Stimulated activated CD4-positive, alpha-beta T cell treated with anti-CD3 and anti-CD28 coated beads, TNF-alpha, amount 100 ng/mL, for 1 hour (primary cell): Measurements from ENCODE around the gene EPS15.
"Not testable (repeated sequence)": the region's sequence is repeated elsewhere in the genome, so short reads cannot be mapped to it uniquely, and the experiment has no call there.

ENCODE experiments used
- DNase-seq, 3 donors: peaks; one replicate each; pipeline ENCODE4 v3.0.0-alpha.2; 2020; ENCODE audit warnings: low read depth in 3 of 3, low spot score in 1 of 3

EPS15 gene

DNA sequence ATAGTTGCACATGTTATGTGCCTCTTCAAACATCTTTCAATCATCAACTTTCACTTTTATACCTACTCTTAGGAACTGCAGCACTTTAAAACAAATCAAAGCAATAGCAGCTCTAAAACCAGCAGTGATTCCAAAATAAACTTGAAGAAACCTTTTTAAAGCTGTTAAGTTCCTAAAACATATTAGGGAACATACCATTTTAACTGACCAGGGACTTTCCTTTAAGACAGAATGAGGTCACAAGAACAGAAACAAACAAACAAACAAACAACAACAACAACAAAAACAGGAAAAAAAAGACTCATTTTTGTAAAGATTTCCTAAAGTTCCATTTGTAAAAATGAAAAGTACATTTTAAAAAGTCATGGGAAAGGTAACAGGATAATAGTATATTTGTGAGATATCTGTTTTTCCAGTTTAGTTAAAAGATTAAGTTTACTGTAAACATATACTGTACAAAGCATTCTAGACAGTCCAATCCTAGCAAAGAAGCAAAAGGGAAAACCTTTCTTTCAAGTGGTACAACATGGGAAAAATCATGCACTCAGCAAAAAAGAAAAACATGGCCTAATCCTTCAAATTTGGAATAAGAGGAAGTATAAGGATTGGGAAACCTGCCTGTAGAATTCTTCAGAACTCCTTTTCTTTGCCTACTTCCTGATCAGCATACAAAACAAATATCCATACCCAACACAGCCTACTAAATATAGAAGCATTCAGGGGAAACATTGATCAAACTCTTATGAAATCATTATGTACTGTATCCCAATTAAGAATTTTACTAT, 45.5 kb downstream of the EPS15 start:
- DNase-seq = no peak

GRCh38 chr1:51472359-51472758, 46.7 kb downstream of the EPS15 start:
- no peak for DNase-seq

DNA sequence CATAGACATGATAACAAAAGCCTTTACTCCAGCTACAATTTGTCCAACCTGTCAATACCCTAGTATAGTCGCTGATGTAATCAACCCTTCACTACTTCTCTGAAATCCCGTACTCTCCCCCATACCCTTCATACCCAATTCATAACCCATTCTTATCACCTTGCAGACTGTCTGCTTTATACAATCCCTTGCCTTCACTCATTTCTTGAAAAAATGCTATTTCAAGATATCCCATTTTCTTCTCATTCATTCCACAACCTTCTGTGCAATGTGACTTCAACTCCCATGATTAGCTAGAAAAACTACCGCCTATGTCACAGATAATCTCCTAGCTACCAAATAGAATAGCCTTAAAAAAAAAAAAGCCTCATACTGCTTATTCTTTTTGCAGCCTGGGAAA, 49.5 kb downstream of the EPS15 start:
- no peak for DNase-seq

DNA sequence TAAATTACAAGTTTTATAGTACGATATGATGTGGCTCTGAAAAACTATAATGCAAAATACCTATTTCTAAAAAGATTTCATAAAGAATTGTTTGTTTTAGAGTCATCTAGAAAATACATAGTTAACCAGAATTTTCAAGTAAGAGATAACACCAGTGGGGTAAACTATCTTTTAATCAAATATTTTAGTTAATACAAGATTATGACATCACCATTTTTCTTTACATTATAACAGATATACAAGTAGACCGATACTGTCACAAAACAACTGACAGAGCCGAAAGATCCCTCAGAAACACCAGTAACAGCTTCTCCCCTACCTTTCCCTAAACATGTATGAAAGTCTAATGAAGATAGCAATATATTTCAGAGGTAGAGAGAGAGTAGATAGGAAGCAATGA, 54.2 kb downstream of the EPS15 start:
- DNase-seq = no peak

- DNase-seq = no peak
Measured at GRCh38 chr1:51463561-51463960, 55.5 kb downstream of the EPS15 start.

DNA sequence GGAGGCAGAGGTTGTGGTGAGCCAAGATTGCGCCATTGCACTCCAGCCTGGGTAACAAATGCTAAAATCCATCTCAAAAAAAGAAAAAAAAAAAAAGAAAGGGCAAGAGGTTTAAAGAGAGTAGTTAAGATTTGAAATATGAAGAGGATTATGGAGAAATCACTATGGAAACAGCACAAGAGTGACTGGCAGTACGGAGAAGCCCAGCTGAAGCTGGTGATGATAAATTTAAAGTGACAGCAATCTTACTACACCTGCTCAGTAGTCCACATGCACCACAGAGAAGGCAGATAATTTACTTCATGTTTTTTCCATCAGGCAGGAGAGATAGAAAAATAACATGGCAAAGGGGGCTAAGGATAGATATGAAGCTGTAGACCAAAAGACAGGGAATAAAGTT, 56.8 kb downstream of the EPS15 start:
- DNase-seq = not testable (repeated sequence)

DNA sequence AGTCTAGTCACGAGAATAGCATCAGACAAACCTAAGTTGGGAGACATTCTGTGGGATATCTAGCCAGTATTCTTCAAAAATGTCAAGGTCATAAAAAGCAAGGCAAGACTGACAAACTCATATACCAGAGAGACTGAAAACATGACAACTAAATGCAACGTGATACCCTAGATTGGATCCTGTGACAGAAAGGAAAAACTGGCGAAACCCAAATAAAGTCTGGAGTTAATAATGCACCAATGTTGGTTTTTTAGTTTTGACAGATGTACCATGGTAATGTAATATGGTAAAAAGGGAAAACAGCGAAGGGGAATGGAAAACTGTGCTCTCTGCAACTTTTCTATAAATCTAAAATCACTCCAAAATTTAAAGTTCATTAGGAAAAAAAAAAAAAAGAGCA, 64.5 kb downstream of the EPS15 start:
- no peak for DNase-seq

GRCh38 chr1:51453010-51453409, 66.1 kb downstream of the EPS15 start:
- no peak for DNase-seq

DNA sequence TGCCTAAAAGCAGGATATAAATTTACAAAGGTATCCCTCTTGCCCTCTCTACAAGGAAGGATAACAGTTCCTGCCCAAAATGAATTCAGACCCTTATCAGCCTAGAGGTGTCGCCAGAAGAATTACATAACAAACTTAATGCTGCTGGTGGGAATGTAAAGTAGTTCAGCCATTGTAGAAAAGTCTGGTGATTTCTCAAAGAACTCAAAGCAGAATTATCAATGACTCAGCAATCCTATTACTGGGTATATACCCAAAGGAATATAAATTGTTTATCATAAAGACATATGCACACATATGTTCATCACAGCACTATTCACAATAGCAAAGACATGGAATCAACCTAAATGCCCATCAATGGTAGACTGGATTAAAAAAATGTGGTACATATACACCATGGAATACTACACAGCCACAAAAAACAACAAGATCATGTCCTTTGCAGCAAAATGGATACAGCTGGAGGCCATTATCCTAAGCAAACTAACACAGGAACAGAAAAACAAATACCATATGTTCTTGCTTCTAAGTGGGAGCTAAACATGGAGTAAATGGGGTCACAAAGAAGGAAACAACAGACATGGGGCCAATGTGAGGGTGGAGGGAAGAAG, 70.1 kb downstream of the EPS15 start:
- DNase-seq = not testable (repeated sequence)

DNA sequence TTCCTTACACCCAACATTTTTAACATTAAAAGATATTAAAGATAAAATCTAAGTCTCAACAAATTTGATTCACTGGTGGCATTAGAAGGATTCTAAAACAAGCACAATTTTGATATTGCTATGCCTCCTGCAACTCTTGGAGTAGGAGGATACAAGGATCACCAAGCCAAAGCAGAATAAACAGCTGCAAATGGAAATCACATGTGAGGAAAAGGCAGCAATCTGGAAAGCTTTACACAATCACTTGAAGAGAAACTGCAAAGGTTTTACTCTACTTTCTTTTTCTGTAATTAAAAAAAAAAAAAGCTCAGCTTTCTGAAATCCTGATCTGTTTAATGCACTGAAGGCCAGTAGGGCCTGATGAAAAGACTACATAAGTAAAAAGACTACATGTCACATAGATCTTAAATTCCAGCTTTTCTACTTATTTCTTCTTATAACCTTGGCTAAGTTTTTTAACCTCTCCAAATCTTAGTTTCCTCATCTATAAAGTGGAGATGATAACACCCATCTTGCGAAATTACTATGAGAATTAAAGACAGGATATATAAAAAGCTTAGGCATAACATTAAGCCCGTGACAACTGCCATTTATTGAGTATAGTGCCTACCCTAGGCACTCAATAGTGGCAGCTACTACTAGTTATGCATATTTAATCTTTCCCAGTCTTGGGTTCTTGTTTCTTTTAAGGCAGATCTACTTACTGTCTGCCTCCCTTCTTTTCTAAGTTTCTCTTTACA, 73.5 kb downstream of the EPS15 start:
- no peak for DNase-seq

- DNase-seq = no peak
Measured at GRCh38 chr1:51444534-51445192, 74.4 kb downstream of the EPS15 start.

GRCh38 chr1:51444096-51444495, 75.0 kb downstream of the EPS15 start:
- DNase-seq = no peak

DNA sequence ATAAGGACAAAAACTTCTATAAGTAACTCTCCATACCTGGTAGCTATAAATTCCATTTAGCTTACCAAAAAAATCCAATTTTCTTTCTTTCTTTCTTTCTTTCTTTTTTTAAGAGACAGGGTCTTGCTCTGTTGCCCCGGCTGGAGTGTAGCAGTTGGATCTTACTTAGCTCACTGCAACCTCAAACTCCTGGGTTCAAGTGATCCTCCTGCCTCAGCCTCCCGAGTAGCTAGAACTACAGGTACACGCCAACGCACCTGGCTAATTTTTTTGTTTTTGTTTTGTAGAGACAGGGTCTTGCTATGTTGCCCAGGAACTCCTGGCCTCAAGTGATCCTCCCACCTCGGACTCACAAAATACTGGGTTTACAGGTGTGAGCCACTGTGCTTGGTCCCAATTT, 75.5 kb downstream of the EPS15 start:
- no peak for DNase-seq

GRCh38 chr1:51442616-51443015, 76.5 kb downstream of the EPS15 start:
- DNase-seq = no peak

DNA sequence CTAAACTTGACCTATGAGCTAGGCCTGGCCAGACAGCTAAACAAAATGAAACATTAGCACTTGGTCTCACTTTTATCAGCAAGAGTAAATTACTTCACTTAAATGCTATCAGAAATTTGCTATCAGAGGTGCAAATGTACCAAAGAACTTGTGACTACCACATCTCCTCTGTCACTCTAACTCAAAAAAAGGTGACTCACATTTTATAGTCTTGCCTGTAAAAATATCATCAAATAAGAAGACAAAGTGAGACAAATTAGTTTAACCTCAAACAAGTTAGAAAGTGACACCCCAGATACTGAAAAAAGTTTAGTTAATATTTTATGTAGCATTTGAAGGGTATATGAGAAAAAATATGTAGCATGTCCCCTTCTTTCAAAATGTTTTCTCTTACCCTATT, 76.9 kb downstream of the EPS15 start:
- DNase-seq = no peak

DNA sequence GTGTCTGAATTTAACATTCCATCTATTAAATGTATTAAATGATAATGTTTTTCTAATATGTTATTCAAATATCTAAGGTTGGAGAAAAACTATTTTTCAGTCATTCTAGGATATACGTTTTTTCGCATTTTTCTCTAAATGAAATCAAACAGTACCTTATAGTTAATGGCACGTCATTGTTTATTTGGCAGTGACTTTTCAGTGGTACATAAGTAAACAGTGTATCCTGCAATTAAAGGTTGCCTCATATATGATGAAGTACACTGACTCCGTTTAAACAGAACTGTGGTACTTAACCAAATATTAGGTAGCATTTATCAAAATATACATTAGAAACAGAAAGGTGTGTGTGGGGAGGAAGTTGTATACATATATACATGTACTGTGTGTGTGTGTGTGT, 79.2 kb downstream of the EPS15 start:
- DNase-seq = no peak

DNA sequence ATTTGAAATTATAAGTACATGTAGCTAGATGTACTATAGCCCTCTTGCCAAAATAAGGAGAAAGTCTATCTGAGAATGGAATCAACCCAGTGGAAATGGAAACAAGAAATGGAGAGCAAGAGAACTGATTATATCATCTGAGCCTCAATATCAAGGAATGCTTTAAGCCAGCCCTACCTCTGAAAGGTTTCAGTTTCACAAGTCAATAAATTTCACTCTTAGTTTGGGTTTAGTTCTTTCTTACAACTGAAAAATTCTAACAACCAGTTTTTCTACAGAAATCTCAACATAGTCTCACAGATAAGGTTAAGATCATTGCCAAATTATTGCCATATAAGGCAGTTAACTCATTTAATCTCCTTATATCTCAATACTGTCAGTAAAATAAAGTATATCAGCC, 80.0 kb downstream of the EPS15 start:
- no peak for DNase-seq

DNA sequence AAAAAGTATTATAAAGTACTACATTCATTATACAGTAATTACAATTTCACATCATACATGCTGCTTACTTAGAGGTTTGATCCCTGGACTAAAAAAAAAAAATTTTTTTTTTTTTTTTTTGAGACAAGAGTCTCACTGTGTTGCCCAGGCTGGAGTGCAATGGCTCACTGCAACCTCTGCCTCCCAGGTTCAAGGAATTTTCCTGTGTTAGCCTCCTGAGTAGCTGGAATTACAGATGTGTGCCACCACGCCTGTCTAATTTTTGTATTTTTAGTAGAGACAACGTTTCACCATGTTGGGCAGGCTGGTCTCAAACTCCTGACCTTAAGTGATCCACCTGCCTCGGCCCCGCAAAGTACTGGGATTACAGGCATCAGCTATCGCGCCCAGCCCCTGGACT, 81.7 kb downstream of the EPS15 start:
- not testable (repeated sequence) for DNase-seq

DNA sequence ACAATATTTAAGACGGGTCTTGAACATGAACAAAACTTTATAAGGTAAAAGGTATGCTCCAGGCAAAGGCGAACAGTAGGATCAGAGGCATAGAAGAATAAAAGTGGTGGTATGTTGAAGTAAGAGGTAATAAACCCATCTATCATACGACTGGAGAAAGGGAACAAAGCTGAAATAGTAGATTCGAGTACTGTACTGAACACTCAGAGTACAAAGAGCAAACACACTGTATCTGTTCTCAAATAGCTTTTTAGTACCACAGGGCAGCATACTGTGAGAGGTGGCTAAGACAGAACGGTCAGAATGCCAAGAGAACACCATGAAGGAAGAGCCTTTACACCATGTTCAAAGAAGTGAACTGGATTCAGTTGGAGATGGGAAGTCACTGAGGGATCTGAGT, 83.2 kb downstream of the EPS15 start:
- no peak for DNase-seq

- no peak for DNase-seq
Measured at GRCh38 chr1:51433972-51434510, 85.0 kb downstream of the EPS15 start.

DNA sequence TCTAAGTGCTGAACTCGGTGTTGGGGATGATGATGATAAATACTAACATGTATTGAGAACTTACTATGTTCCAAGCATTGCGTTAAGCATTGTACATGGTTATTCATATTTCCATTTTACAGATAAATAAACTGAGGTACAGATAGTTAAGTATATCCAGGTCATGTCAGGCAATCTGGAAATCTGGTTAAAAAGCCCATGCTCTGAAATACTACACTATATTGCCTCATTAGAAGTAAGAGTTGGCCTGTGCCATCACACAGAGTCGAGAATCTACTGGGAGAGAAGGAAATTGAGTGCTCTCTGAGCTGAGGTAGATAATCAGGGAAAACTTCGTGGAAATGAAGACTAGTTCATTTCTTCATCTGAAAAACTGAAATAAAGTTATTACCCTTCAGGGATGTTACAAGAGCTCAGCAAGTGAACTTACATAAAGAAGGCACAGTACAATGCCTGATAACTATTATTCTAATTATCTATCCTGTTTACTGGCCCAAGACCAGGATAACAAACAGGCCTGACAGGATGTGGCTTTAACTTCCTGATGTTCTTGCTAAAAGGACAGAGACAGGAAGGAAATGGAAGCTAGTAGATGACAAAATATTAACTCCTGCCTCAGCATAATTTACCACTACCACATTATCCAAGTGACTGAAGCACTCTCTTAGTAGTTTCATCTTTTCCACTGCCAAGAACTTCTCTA, 85.6 kb downstream of the EPS15 start:
- no peak for DNase-seq
